H1 (cell line): Measurements from ENCODE around the gene ERI3. TPM values are rescaled to one million over a fixed set of nuclear protein-coding genes. Genes with fewer than 3 reads are reported as not detected.

Experiments used
- EP300 ChIP-seq, 2 experiments: IDR thresholded peaks; 1 replicate in 1 of 2; 2 replicates in 1 of 2; pipeline ENCODE4 v1.6.1; 2011 to 2012; ENCODE audit warnings: low read depth in 2 of 2, low read length in 2 of 2, mild to moderate bottlenecking in 2 of 2, borderline replicate concordance in 1 of 2, inconsistent platforms in 1 of 2, moderate library complexity in 1 of 2
- NRF1 ChIP-seq: IDR thresholded peaks from 2 replicates; pipeline ENCODE4 v1.6.1; 2011; ENCODE audit warnings: mild to moderate bottlenecking, low read depth, low read length, improper control_type of control experiment
- SAP30 ChIP-seq: fragments of 300-600 bp; sonication (generic); IDR thresholded peaks from 2 replicates; pipeline ENCODE4 v1.7.1; 2012; ENCODE audit warnings: low read length, moderate library complexity, mild to moderate bottlenecking, inconsistent platforms; ENCODE audit not compliant: insufficient read depth, insufficient replicate concordance
- polyA plus RNA-seq, 7 experiments: library from polyadenylated mRNA; depleted of rRNA in 3 of 7; stranded (reverse) in 5 of 7; unstranded in 2 of 7; fragments of >200 nt in 5 of 7; fragments of 200-250 nt in 2 of 7; gene quantifications; 1 replicate in 5 of 7; 2 replicates in 1 of 7; 4 replicates in 1 of 7; pipeline versions ENCODE4 v1.2.1 to v1.2.3, GENCODE V29; 2011 to 2013; ENCODE audit warnings: missing spikeins in 2 of 7, mixed read lengths in 2 of 7
- total RNA-seq: library from RNA; stranded (reverse); fragmentation: NEBNext Ultra II Directional; extraction: Animal tissue kit (Norgen Biotek cat#: 25700); gene quantifications from 2 replicates; pipeline ENCODE4 v1.2.1, GENCODE V29; 2021
- TF ChIP-seq, protein P1 (sequence below): IDR thresholded peaks from 2 replicates; pipeline ENCODE4 v1.6.1; 2012; ENCODE audit warnings: inconsistent platforms

Gene ERI3
- total and polyA plus RNA-seq, 2 of the 8 experiments (the other 6 are each of a cell fraction or from before 2014, with no cell fraction given): 81.1 to 199 TPM

DNA sequence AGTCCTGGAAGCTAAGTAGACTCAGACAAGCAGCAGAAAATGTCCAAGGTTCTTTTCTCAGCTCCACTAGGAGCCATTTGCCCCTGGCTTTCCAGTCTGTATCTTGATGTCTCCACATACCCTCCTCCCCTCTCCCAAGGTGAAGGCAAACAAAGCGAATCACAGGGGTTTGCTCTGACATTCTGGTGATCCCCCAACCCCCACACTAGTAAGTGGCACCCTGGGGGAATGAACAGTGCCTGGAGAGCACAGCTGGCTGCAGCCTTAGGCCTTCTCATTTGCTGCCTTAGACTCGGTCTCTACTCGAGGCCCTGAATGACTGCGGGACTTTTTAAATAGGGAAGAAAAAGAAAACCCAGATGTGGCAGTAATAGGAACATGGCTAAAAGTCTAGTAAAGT lies 15.3 kb downstream of the ERI3 start (continued):
- TF ChIP-seq NRF1 (no peak), EP300 (IDR thresholded peaks at IDR 0.05; ENCODE audit: borderline replicate concordance in 1 of 2, low read depth in 2 of 2, low read length in 2 of 2) (peak in 1 of 2 experiments; percentile 41; a peak in 1 of 3 replicates), SAP30 (no peak)
- TF ChIP-seq, protein P1, sequence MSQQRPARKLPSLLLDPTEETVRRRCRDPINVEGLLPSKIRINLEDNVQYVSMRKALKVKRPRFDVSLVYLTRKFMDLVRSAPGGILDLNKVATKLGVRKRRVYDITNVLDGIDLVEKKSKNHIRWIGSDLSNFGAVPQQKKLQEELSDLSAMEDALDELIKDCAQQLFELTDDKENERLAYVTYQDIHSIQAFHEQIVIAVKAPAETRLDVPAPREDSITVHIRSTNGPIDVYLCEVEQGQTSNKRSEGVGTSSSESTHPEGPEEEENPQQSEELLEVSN: no peak
